Activated CD4-positive, alpha-beta T cell treated with anti-CD3 and anti-CD28 coated beads, Interleukin-2, amount 10 ng/mL, durations not matched to agents 7 days and 5 days (primary cell): Measurements from ENCODE around the gene SLC5A2. TPM values are rescaled to one million over a fixed set of nuclear protein-coding genes. Genes with fewer than 3 reads are reported as not detected.
A peak's percentile ranks its signal among the peaks of the same experiment; 100 is the strongest.

ENCODE experiments used
- CTCF ChIA-PET: fragments of 350-600 bp; sonication (Branson Sonifier 250); formaldehyde crosslinking; loops from one replicate; lab custom pipeline; 2021; ENCODE audit warnings: antibody characterized with exemption; lab: Charles Lee
- POLR2A ChIA-PET: fragments of 350-600 bp; sonication (Branson Sonifier 250); formaldehyde crosslinking; loops from one replicate; lab custom pipeline; 2021; ENCODE audit warnings: antibody characterized with exemption; lab: Charles Lee
- DNase-seq: peaks from one replicate; pipeline ENCODE4 v3.0.0-alpha.2; 2020
- H3K27ac Mint-ChIP-seq: one replicate; pipeline ENCODE4 v1.8.0; 2021; ENCODE audit warnings: mild to moderate bottlenecking, moderate library complexity, mixed read lengths
- H3K27me3 Mint-ChIP-seq: one replicate; pipeline ENCODE4 v1.8.0; 2021; ENCODE audit warnings: mixed read lengths
- H3K36me3 Mint-ChIP-seq: one replicate; pipeline ENCODE4 v1.8.0; 2021; ENCODE audit warnings: low read depth, mixed read lengths
- H3K4me1 Mint-ChIP-seq: one replicate; pipeline ENCODE4 v1.8.0; 2021; ENCODE audit warnings: mixed read lengths
- H3K4me3 Mint-ChIP-seq: one replicate; pipeline ENCODE4 v1.8.0; 2021; ENCODE audit warnings: mild to moderate bottlenecking, moderate library complexity, mixed read lengths
- H3K9me3 Mint-ChIP-seq: one replicate; pipeline ENCODE4 v1.8.0; 2021; ENCODE audit warnings: mixed read lengths
- total RNA-seq, 2 experiments: library from RNA; stranded (reverse); gene quantifications; one replicate each; pipeline ENCODE4 v1.2.3, GENCODE V29; 2021

SLC5A2 gene
- total RNA-seq, 2 experiments from 2014 or later, result 0.52 TPM; not detected in 1

DNA sequence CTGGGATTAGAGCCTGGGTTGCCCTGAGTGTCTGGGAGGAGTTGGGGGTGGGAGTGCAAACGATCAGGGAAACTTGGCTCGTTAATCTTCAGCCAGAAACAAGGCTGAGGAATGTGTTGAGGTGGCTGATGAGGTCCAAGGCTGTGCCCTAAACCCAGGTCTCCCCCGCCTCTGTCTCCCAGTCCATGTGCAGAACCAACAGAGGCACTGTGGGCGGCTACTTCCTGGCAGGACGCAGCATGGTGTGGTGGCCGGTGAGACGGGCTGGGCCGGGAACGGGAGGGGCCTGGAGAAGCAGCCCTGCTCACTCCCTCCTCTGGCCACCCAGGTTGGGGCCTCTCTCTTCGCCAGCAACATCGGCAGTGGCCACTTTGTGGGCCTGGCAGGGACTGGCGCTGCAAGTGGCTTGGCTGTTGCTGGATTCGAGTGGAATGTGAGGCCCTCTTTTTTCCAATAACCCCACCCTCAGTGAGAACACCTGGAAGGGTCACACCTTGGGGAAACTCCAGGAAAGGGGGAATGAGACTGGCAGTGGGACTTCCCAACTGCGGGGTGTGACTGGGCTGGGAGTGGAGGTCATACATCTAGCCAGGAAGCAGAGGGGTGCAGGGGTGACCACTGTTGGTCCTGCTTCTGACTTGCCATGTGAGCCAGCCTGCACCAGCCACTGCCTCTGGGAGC lies 1.7 kb downstream of the SLC5A2 start:
- no peaks in the 10 kb centered on the region for H3K36me3 Mint-ChIP-seq
- no peaks in the 10 kb centered on the region for H3K9me3 Mint-ChIP-seq
- H3K27ac Mint-ChIP-seq, result no peak overlapping the region
- peaks cover 6% of the 10 kb centered on the region for H3K4me1 Mint-ChIP-seq
- POLR2A ChIA-PET, result no interaction called here
- H3K4me3 Mint-ChIP-seq, result no peak overlapping the region
- H3K27me3 Mint-ChIP-seq, result peaks cover 18% of the 10 kb centered on the region
- DNase-seq, result no peak
- CTCF ChIA-PET, result no interaction called here

GRCh38 chr16:31485571-31485970 lies 2.6 kb downstream of the SLC5A2 start:
- H3K4me1 Mint-ChIP-seq, result peaks cover 6% of the 10 kb centered on the region
- no peak overlapping the region for H3K4me3 Mint-ChIP-seq
- peaks cover under 1% of the 10 kb centered on the region for H3K36me3 Mint-ChIP-seq
- DNase-seq, result no peak
- peaks cover 14% of the 10 kb centered on the region for H3K27me3 Mint-ChIP-seq
- ChIA-PET CTCF (interaction anchor here (2.1 kb wide), 1 partner anchor 8 kb away, joined by 6 read pairs; no protein-coding TSS in a partner anchor), POLR2A (no interaction called here)
- H3K27ac Mint-ChIP-seq, result no peak overlapping the region
- H3K9me3 Mint-ChIP-seq, result no peaks in the 10 kb centered on the region

DNA sequence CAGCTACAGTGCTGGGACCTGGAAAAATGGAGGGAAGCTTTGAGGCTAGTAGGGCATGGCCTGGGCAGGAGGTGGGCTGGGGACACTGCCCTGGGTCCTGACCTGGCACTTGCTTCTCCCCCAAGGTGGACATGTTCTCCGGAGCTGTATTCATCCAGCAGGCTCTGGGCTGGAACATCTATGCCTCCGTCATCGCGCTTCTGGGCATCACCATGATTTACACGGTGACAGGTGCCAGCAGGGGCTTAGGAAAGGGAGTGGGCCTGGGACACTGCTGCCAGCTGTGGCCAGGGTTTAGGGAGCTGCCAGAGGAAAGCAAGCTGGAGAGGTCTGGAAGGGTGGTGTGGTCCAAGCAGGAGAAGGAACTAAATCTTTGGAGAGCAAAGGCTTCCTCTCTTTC lies 3.1 kb downstream of the SLC5A2 start:
- ChIA-PET POLR2A (interaction anchor here (0.6 kb wide), 1 partner anchor 7 kb away, joined by 3 read pairs; no protein-coding TSS in a partner anchor), CTCF (interaction anchor here (2.1 kb wide), 1 partner anchor 9 kb away, joined by 6 read pairs; no protein-coding TSS in a partner anchor)
- Mint-ChIP-seq H3K27ac (no peak overlapping the region), H3K4me1 (peaks cover 6% of the 10 kb centered on the region), H3K27me3 (peaks cover 10% of the 10 kb centered on the region), H3K9me3 (no peaks in the 10 kb centered on the region), H3K4me3 (no peak overlapping the region), H3K36me3 (peaks cover 2% of the 10 kb centered on the region)
- DNase-seq, result no peak

DNA sequence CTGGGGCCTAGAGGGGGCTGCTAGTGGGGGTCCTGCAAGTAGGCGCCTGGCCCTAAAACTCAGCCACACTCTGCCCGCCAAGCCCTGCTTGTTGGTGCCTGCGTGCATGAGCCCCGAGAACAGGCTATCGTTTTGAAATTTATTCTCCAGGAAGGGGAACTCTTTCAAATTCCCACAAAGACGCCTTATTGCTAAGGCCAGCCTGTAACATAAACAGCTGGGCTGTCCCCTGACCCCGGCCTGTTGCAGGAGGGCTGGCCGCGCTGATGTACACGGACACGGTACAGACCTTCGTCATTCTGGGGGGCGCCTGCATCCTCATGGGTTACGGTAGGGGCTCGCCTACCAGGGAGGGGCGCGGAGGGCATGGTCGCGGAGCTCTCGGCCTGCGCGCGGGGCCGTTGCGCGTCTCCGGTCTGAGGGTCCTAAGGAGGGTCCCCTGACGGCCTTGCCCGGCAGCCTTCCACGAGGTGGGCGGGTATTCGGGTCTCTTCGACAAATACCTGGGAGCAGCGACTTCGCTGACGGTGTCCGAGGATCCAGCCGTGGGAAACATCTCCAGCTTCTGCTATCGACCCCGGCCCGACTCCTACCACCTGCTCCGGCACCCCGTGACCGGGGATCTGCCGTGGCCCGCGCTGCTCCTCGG lies 4.3 kb downstream of the SLC5A2 start:
- no peaks in the 10 kb centered on the region for H3K9me3 Mint-ChIP-seq
- H3K4me3 Mint-ChIP-seq, result peak overlapping the region; percentile 84
- CTCF ChIA-PET, result interaction anchor here (1.0 to 2.1 kb wide), 4 partner anchors 8 to 27 kb away, joined by 3 to 6 read pairs (median 4); partner anchors contain the start of gene RUSF1
- DNase-seq, result no peak
- peak overlapping the region; percentile 80 for H3K27ac Mint-ChIP-seq
- H3K27me3 Mint-ChIP-seq, result peaks cover 6% of the 10 kb centered on the region
- H3K36me3 Mint-ChIP-seq, result peaks cover 2% of the 10 kb centered on the region
- POLR2A ChIA-PET, result no interaction called here
- peaks cover 6% of the 10 kb centered on the region for H3K4me1 Mint-ChIP-seq

DNA sequence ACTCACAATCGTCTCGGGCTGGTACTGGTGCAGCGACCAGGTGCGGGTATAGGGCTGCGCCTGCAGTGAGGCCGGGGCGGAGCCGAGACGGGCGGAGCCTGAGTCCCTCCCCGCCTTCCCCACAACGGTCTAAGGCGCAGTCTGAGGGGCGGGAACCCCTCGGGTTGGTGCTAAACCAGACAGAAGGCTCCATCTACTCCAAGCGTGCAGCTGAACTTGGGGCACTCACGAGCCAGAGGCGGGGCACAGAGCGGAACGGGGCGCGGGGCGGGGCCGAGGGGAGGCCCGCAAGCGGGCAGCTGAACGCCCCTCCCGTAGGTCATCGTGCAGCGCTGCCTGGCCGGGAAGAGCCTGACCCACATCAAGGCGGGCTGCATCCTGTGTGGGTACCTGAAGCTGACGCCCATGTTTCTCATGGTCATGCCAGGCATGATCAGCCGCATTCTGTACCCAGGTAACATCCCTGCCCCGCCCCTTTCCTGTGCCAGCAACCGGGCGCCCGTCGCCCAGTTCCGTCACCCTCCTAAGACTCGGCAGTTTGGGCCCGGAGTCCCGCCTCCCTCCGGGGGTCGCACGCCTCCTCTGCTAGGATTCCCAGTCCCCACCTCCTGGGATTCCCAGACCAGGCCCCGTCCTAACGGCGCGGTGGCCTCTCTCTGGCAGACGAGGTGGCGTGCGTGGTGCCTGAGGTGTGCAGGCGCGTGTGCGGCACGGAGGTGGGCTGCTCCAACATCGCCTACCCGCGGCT lies 5.0 kb downstream of the SLC5A2 start:
- peaks cover 2% of the 10 kb centered on the region for H3K36me3 Mint-ChIP-seq
- H3K4me3 Mint-ChIP-seq, result peak overlapping the region; percentile 84
- ChIA-PET CTCF (interaction anchor here (1.0 to 2.1 kb wide), 7 partner anchors 9 to 373 kb away, joined by 3 to 6 read pairs (median 4); partner anchors contain the start of gene RUSF1), POLR2A (no interaction called here)
- H3K4me1 Mint-ChIP-seq, result peaks cover 6% of the 10 kb centered on the region
- DNase-seq, result peak; percentile 69
- no peaks in the 10 kb centered on the region for H3K9me3 Mint-ChIP-seq
- H3K27ac Mint-ChIP-seq, result peak overlapping the region; percentile 80
- H3K27me3 Mint-ChIP-seq, result peaks cover 6% of the 10 kb centered on the region

GRCh38 chr16:31488468-31489297 lies 5.8 kb downstream of the SLC5A2 start:
- peaks cover 6% of the 10 kb centered on the region for H3K27me3 Mint-ChIP-seq
- H3K9me3 Mint-ChIP-seq, result no peaks in the 10 kb centered on the region
- ChIA-PET CTCF (interaction anchor here (1.1 to 2.1 kb wide), 5 partner anchors 9 to 373 kb away, joined by 3 to 6 read pairs (median 4); partner anchors contain the start of gene RUSF1), POLR2A (no interaction called here)
- DNase-seq, result no peak
- peaks cover 6% of the 10 kb centered on the region for H3K4me1 Mint-ChIP-seq
- H3K36me3 Mint-ChIP-seq, result peaks cover 5% of the 10 kb centered on the region
- peak overlapping the region; percentile 41 for H3K4me3 Mint-ChIP-seq
- H3K27ac Mint-ChIP-seq, result no peak overlapping the region

- peak overlapping the region; percentile 41 for H3K4me3 Mint-ChIP-seq
- CTCF ChIA-PET, result interaction anchor here (1.6 to 2.1 kb wide), 3 partner anchors 10 to 372 kb away, joined by 4 to 6 read pairs (median 4); no protein-coding TSS in a partner anchor
- peak overlapping the region; percentile 13 for H3K27ac Mint-ChIP-seq
- no peak for DNase-seq
- H3K27me3 Mint-ChIP-seq, result peaks cover 6% of the 10 kb centered on the region
- POLR2A ChIA-PET, result no interaction called here
- H3K36me3 Mint-ChIP-seq, result peaks cover 5% of the 10 kb centered on the region
- no peaks in the 10 kb centered on the region for H3K9me3 Mint-ChIP-seq
- peaks cover 6% of the 10 kb centered on the region for H3K4me1 Mint-ChIP-seq
These were observed 6.3 kb downstream of the SLC5A2 start for GRCh38 chr16:31489298-31489564.

GRCh38 chr16:31489616-31490584 lies 7.0 kb downstream of the SLC5A2 start:
- Mint-ChIP-seq H3K27ac (peak overlapping the region; percentile 63), H3K9me3 (no peaks in the 10 kb centered on the region), H3K27me3 (peaks cover 6% of the 10 kb centered on the region), H3K36me3 (peaks cover 5% of the 10 kb centered on the region), H3K4me1 (peaks cover 6% of the 10 kb centered on the region), H3K4me3 (no peak overlapping the region)
- CTCF ChIA-PET, result interaction anchor here (1.2 to 1.7 kb wide), 4 partner anchors 11 to 371 kb away, joined by 3 to 6 read pairs (median 4); no protein-coding TSS in a partner anchor
- POLR2A ChIA-PET, result no interaction called here
- DNase-seq, result no peak

DNA sequence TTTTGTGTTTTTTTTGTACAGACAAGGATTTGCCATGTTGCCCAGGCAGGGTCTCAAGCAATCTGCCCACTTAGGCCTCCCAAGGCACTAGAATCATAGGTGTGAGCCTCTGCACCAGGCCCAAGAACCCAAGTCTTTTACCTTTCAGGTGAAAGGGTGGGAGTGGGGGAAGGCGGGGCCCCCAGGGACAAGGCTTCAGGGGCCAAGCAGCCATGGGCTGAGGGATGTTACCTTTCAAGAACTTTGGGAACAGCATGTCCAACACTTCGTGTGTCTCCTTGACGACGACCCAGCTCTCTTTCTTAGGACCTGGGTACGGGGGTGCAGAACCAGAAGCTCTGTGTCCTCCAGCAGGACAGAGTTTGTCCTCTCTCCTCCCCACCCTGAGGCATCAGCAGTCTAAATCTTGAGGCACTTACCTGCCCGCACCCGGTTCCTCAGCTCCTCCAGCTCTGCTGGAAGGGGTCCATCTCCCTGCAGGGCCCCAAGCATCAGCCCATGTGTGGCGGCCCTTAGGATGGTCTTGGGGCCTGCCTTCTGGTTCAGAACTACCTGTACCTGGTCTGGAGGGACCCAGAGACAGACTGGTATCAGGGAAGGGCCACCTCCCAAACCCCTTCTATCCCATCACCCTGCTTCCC lies 9.0 kb downstream of the SLC5A2 start:
- CTCF ChIA-PET, result interaction anchor here (0.7 to 1.3 kb wide), 4 partner anchors 15 to 127 kb away, joined by 3 read pairs; partner anchors contain the start of gene ARMC5

DNA sequence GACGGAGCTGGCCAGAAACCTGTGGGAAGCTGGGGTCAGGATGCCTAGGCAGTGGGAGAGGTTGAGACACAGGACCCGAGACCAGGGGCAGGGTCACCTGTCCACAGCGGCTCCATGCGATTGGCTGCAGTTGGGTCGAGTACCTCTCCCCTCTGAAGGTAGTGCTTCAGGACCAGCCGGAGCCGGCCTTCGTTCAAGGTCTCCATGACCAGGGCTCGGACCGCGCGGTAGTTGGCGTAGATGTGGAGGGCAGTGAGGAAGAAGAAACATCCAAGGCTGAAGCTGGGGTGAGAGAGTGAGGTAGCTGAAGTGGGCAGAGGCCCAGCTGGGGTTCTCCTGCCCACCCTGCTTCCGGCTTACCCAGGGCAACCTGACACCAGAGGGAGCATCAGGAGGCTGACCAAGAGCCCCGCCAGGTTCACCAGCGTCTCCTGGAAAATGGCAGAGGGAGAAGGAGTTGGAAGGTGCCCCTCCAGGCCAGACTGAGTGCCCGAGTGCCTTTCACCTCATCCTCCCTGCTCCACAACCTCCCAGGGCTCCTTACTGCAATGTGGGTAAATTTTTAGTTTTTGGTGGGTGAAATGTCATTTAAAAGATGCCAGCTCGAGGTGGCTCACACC lies 10.7 kb downstream of the SLC5A2 start:
- H3K4me1 Mint-ChIP-seq, result no peaks in the 10 kb centered on the region
- ChIA-PET POLR2A (no interaction called here), CTCF (interaction anchor here (1.7 kb wide), 1 partner anchor 10 kb away, joined by 4 read pairs; no protein-coding TSS in a partner anchor)
- no peak for DNase-seq
- no peak overlapping the region for H3K27ac Mint-ChIP-seq
- H3K4me3 Mint-ChIP-seq, result no peak overlapping the region
- peaks cover 5% of the 10 kb centered on the region for H3K36me3 Mint-ChIP-seq
- no peaks in the 10 kb centered on the region for H3K27me3 Mint-ChIP-seq
- no peaks in the 10 kb centered on the region for H3K9me3 Mint-ChIP-seq

More for the DNA sequence above, 9.0 kb downstream of the SLC5A2 start:
- Mint-ChIP-seq H3K36me3 (peaks cover 5% of the 10 kb centered on the region), H3K27ac (no peak overlapping the region), H3K4me3 (no peak overlapping the region), H3K4me1 (peaks cover 4% of the 10 kb centered on the region), H3K27me3 (no peaks in the 10 kb centered on the region), H3K9me3 (no peaks in the 10 kb centered on the region)
- POLR2A ChIA-PET, result no interaction called here
- DNase-seq, result no peak
